Measurements from ENCODE around the gene FAM20C. TPM values are rescaled to one million over a fixed set of nuclear protein-coding genes. Genes with fewer than 3 reads are reported as not detected.

FAM20C gene
- total and polyA plus RNA-seq, 2 of the 8 experiments (the other 6 are each of a cell fraction or from before 2014, with no cell fraction given): 9.5 to 34.8 TPM

DNA sequence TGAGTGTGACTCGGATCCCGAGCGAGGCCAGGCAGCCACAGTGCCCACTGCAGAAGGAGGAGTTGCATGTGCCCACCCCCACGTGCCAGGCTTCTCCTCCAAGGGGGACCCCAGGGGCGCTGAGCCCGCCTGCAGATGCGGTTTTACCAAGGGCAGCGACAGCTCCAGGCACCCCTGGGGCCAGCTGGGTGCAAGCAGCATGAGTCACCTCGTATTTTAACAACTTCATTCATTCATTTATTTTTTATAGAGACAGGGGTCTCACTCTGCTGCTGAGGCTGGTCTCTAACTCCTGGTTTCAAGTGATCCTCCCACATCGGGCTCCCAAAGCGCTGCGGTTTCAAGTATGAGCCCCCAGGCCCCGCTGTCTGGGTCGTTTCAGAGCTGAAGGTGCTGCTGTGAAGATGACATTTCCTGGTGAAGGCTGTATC is 96.3 kb downstream of the FAM20C start:
- TF ChIP-seq ATF2 (IDR thresholded peaks at IDR 0.05; ENCODE audit: low read length) (no peak), RAD21 (IDR thresholded peaks at IDR 0.05 in 1 of 2, conservative IDR thresholded peaks at IDR 0.05 in 1 of 2; ENCODE audit: low read depth in 2 of 2, low read length in 2 of 2) (no peak), KDM5A (IDR thresholded peaks at IDR 0.05; ENCODE audit: low read length) (no peak), CHD1 (IDR thresholded peaks at IDR 0.05; ENCODE audit: low read depth, low read length) (no peak), ASH2L (IDR thresholded peaks at IDR 0.05; ENCODE audit: low read length) (no peak), CREB1 (IDR thresholded peaks at IDR 0.05) (no peak), YY1 (IDR thresholded peaks at IDR 0.05; ENCODE audit: low read depth, low read length) (no peak), RFX5 (IDR thresholded peaks at IDR 0.05; ENCODE audit: borderline replicate concordance, low read depth, low read length) (no peak), POLR2AphosphoS5 (IDR thresholded peaks at IDR 0.05; ENCODE audit: low read depth, low read length) (no peak)
- POLR2A ChIA-PET (ENCODE audit: partially characterized antibody): no interaction called here

More for the DNA sequence above, 96.3 kb downstream of the FAM20C start:
- H2BK20ac ChIP-seq (ENCODE audit: low read length): no peak overlapping the region
- no peak overlapping the region for H2BK5ac ChIP-seq (ENCODE audit: low read depth, low read length)
- no peak overlapping the region for H3K27ac ChIP-seq (ENCODE audit: low read depth, low read length)
- WGBS, 2 experiments (ENCODE audit: extremely low coverage in 1 of 2, insufficient coverage in 1 of 2, insufficient read length in 1 of 2, insufficient replicate concordance in 2 of 2, low coverage in 1 of 2, low lambda C conversion rate in 2 of 2, missing lambda C conversion rate in 1 of 2): 85% methylated on average over 14 of the region's 14 CpGs; no CpG with 5 or more reads in 1 of the 2 experiments
- DNase-seq (ENCODE audit: low read depth in 1 of 2, low spot score in 2 of 2) (no peak), FAIRE-seq (no peak)
- H3K79me1 ChIP-seq (ENCODE audit: low read depth, low read length): no peaks in the 10 kb centered on the region
- H3K9me3 ChIP-seq (ENCODE audit: insufficient read depth in 2 of 2, low read depth in 1 of 2, low read length in 1 of 2): peaks cover 0 to 33% of the 10 kb centered on the region in 2 experiments; a peak in 2 of 4 replicates
- H3K4me3 ChIP-seq (ENCODE audit: extremely low read depth in 1 of 4, insufficient read depth in 2 of 4, low read depth in 3 of 4, low read length in 4 of 4): no peak overlapping the region; a peak in 1 of 8 replicates
- H2BK15ac ChIP-seq (ENCODE audit: low read length): no peak overlapping the region
- H2BK120ac ChIP-seq (replicated peaks; ENCODE audit: low read depth, low read length): no peak overlapping the region
- peaks cover 32 to 54% (median 43%) of the 10 kb centered on the region in 4 experiments for H3K27me3 ChIP-seq (replicated peaks in 1 of 4; ENCODE audit: control insufficient read depth in 3 of 4, extremely low read depth in 1 of 4, insufficient read depth in 3 of 4, low read length in 3 of 4)
- no peak overlapping the region for H3K18ac ChIP-seq (ENCODE audit: extremely low read depth, low read length)
- H3K4ac ChIP-seq (replicated peaks; ENCODE audit: insufficient read length, low read depth, low read length): no peak overlapping the region
- no peak overlapping the region for H3K9ac ChIP-seq (replicated peaks in 1 of 4; ENCODE audit: extremely low read depth in 1 of 4, low read depth in 3 of 4, low read length in 3 of 4)
- no peak overlapping the region for H2BK12ac ChIP-seq (ENCODE audit: low read depth, low read length)
- H3K4me1 ChIP-seq (replicated peaks in 1 of 4; ENCODE audit: control insufficient read depth in 3 of 4, insufficient read depth in 4 of 4, low read length in 3 of 4): no peaks in the 10 kb centered on the region; a peak in 2 of 7 replicates
- no peak overlapping the region for H4K91ac ChIP-seq (replicated peaks; ENCODE audit: insufficient read length, low read length)
- no peak overlapping the region for H3K56ac ChIP-seq (replicated peaks; ENCODE audit: insufficient read length, low read depth, low read length)
- CTCF ChIA-PET (ENCODE audit: partially characterized antibody): interaction anchor here (1.7 kb wide), 1 partner anchor 22 kb away, joined by 7 read pairs; no protein-coding TSS in a partner anchor
- no peak overlapping the region for H3K14ac ChIP-seq (ENCODE audit: insufficient read length)
- no peak overlapping the region for H4K8ac ChIP-seq (ENCODE audit: extremely low read depth, insufficient read depth, low read length)
- H3K36me3 ChIP-seq (ENCODE audit: control insufficient read depth in 2 of 4, insufficient read depth in 4 of 4, low read length in 3 of 4): no peaks in the 10 kb centered on the region; a peak in 1 of 8 replicates
- peaks cover 10% of the 10 kb centered on the region; the same call in 1 of the 2 replicates for H3K23me2 ChIP-seq (ENCODE audit: low read depth, low read length)
- no peaks in the 10 kb centered on the region for H4K20me1 ChIP-seq (replicated peaks in 1 of 2; ENCODE audit: control insufficient read depth in 1 of 2, insufficient read depth in 2 of 2, low read length in 2 of 2)
- H4K5ac ChIP-seq (ENCODE audit: insufficient read length, low read depth, low read length): no peak overlapping the region
- no peaks in the 10 kb centered on the region for H3K79me2 ChIP-seq (ENCODE audit: control insufficient read depth in 1 of 2, insufficient read depth in 2 of 2, low read length in 2 of 2)
- no peak overlapping the region for H3K23ac ChIP-seq (ENCODE audit: insufficient read length)
- H2AFZ ChIP-seq (ENCODE audit: low read length): no peak overlapping the region
- no peak overlapping the region for H2AK5ac ChIP-seq (ENCODE audit: low read depth, low read length)
- H3K4me2 ChIP-seq (ENCODE audit: insufficient read depth in 1 of 2, low read depth in 2 of 2, low read length in 2 of 2): no peak overlapping the region
